ENCODE measurements around the gene CYSLTR1. TPM values are rescaled to one million over a fixed set of nuclear protein-coding genes. Genes with fewer than 3 reads are reported as not detected.

Gene CYSLTR1
- total RNA-seq, 1 donor from 2014 or later, result not detected

GRCh38 chrX:78330068-78330467 is 2.7 kb upstream of the CYSLTR1 start:
- H3K27ac Mint-ChIP-seq (ENCODE audit: unreplicated experiment), result no peak overlapping the region
- Histone ChIP-seq H3K4me1 (ENCODE audit: insufficient read depth, low read length) (no peaks in the 10 kb centered on the region), H3K9ac (ENCODE audit: low read length) (no peak overlapping the region), H3K36me3 (ENCODE audit: insufficient read depth, low read length) (no peaks in the 10 kb centered on the region), H3K4me2 (ENCODE audit: low read length) (no peak overlapping the region), H3K79me2 (ENCODE audit: insufficient read depth, low read length) (no peaks in the 10 kb centered on the region), H3K27me3 (ENCODE audit: insufficient read depth, low read length) (no peaks in the 10 kb centered on the region), H3K4me3 (ENCODE audit: insufficient read depth, low read depth, low read length) (no peak overlapping the region), H3K27ac (ENCODE audit: low read depth, low read length) (no peak overlapping the region), H4K20me1 (ENCODE audit: insufficient read depth, low read length) (no peaks in the 10 kb centered on the region), H3K9me3 (ENCODE audit: insufficient read depth, low read depth, low read length) (no peaks in the 10 kb centered on the region), H2AFZ (ENCODE audit: low read depth, low read length) (no peak overlapping the region)
- no peaks in the 10 kb centered on the region for H3K9me3 Mint-ChIP-seq (ENCODE audit: unreplicated experiment)
- no peaks in the 10 kb centered on the region for H3K4me1 Mint-ChIP-seq (ENCODE audit: low read depth, unreplicated experiment)
- DNase-seq (ENCODE audit: low read depth) (no peak), FAIRE-seq (peak; percentile 26)
- H3K27me3 Mint-ChIP-seq (ENCODE audit: low read depth, unreplicated experiment), result no peaks in the 10 kb centered on the region
- H3K4me3 Mint-ChIP-seq (ENCODE audit: unreplicated experiment), result no peak overlapping the region
- TF ChIP-seq EZH2 (IDR thresholded peaks at IDR 0.05; ENCODE audit: insufficient read depth, low read length) (no peak), CTCF (IDR thresholded peaks at IDR 0.05; ENCODE audit: insufficient read depth, low read depth, low read length) (no peak)
- H3K36me3 Mint-ChIP-seq (ENCODE audit: low read depth, unreplicated experiment), result no peaks in the 10 kb centered on the region

- DNase-seq (ENCODE audit: low read depth), result no peak
- Mint-ChIP-seq H3K27ac (ENCODE audit: unreplicated experiment) (no peak overlapping the region), H3K36me3 (ENCODE audit: low read depth, unreplicated experiment) (no peaks in the 10 kb centered on the region), H3K4me1 (ENCODE audit: low read depth, unreplicated experiment) (no peaks in the 10 kb centered on the region), H3K4me3 (ENCODE audit: unreplicated experiment) (no peak overlapping the region), H3K9me3 (ENCODE audit: unreplicated experiment) (no peaks in the 10 kb centered on the region), H3K27me3 (ENCODE audit: low read depth, unreplicated experiment) (no peaks in the 10 kb centered on the region)
- no peaks in the 10 kb centered on the region for H3K27me3 ChIP-seq (ENCODE audit: insufficient read depth, low read length)
- peak; percentile 9 for FAIRE-seq
- no peak for TF ChIP-seq EZH2 (IDR thresholded peaks at IDR 0.05; ENCODE audit: insufficient read depth, low read length)
- no peak overlapping the region for H2AFZ ChIP-seq (ENCODE audit: low read depth, low read length)
- H3K9ac ChIP-seq (ENCODE audit: low read length), result no peak overlapping the region
- no peak overlapping the region for H3K27ac ChIP-seq (ENCODE audit: low read depth, low read length)
- H3K4me3 ChIP-seq (ENCODE audit: insufficient read depth, low read depth, low read length), result no peak overlapping the region
- H3K4me1 ChIP-seq (ENCODE audit: insufficient read depth, low read length), result no peaks in the 10 kb centered on the region
- no peak overlapping the region for H3K4me2 ChIP-seq (ENCODE audit: low read length)
- H4K20me1 ChIP-seq (ENCODE audit: insufficient read depth, low read length), result no peaks in the 10 kb centered on the region
- H3K36me3 ChIP-seq (ENCODE audit: insufficient read depth, low read length), result no peaks in the 10 kb centered on the region
- H3K79me2 ChIP-seq (ENCODE audit: insufficient read depth, low read length), result no peaks in the 10 kb centered on the region
- no peaks in the 10 kb centered on the region for H3K9me3 ChIP-seq (ENCODE audit: insufficient read depth, low read depth, low read length)
Measured at GRCh38 chrX:78329486-78329885, 2.1 kb upstream of the CYSLTR1 start.

- Mint-ChIP-seq H3K4me1 (ENCODE audit: low read depth, unreplicated experiment) (no peaks in the 10 kb centered on the region), H3K36me3 (ENCODE audit: low read depth, unreplicated experiment) (no peaks in the 10 kb centered on the region), H3K9me3 (ENCODE audit: unreplicated experiment) (no peaks in the 10 kb centered on the region), H3K4me3 (ENCODE audit: unreplicated experiment) (no peak overlapping the region), H3K27ac (ENCODE audit: unreplicated experiment) (no peak overlapping the region), H3K27me3 (ENCODE audit: low read depth, unreplicated experiment) (no peaks in the 10 kb centered on the region)
- Histone ChIP-seq H3K79me2 (ENCODE audit: insufficient read depth, low read length) (no peaks in the 10 kb centered on the region), H3K9ac (ENCODE audit: low read length) (no peak overlapping the region), H3K27me3 (ENCODE audit: insufficient read depth, low read length) (no peaks in the 10 kb centered on the region), H4K20me1 (ENCODE audit: insufficient read depth, low read length) (no peaks in the 10 kb centered on the region), H3K9me3 (ENCODE audit: insufficient read depth, low read depth, low read length) (no peaks in the 10 kb centered on the region), H2AFZ (ENCODE audit: low read depth, low read length) (no peak overlapping the region), H3K4me2 (ENCODE audit: low read length) (no peak overlapping the region), H3K4me1 (ENCODE audit: insufficient read depth, low read length) (no peaks in the 10 kb centered on the region), H3K36me3 (ENCODE audit: insufficient read depth, low read length) (no peaks in the 10 kb centered on the region), H3K4me3 (ENCODE audit: insufficient read depth, low read depth, low read length) (no peak overlapping the region), H3K27ac (ENCODE audit: low read depth, low read length) (no peak overlapping the region)
- FAIRE-seq (no peak), DNase-seq (ENCODE audit: low read depth) (no peak)
- no peak for TF ChIP-seq CTCF (IDR thresholded peaks at IDR 0.05; ENCODE audit: insufficient read depth, low read depth, low read length)
- TF ChIP-seq EZH2 (IDR thresholded peaks at IDR 0.05; ENCODE audit: insufficient read depth, low read length), result no peak
Measured at GRCh38 chrX:78326401-78326800, 1.0 kb downstream of the CYSLTR1 start.

All from astrocyte (in vitro differentiated cells and primary cell).